Activated CD4-positive, alpha-beta T cell treated with anti-CD3 and anti-CD28 coated beads, Interleukin-2, amount 10 ng/mL, durations not matched to agents 7 days and 5 days (primary cell): Measurements from ENCODE around the gene TBC1D7. TPM values are rescaled to one million over a fixed set of nuclear protein-coding genes. Genes with fewer than 3 reads are reported as not detected.

Experiments
- CTCF ChIA-PET: fragments of 350-600 bp; sonication (Branson Sonifier 250); formaldehyde crosslinking; loops from one replicate; lab custom pipeline; 2021; ENCODE audit warnings: antibody characterized with exemption; lab: Charles Lee
- POLR2A ChIA-PET: fragments of 350-600 bp; sonication (Branson Sonifier 250); formaldehyde crosslinking; loops from one replicate; lab custom pipeline; 2021; ENCODE audit warnings: antibody characterized with exemption; lab: Charles Lee
- DNase-seq: peaks from one replicate; pipeline ENCODE4 v3.0.0-alpha.2; 2020
- H3K27ac Mint-ChIP-seq: one replicate; pipeline ENCODE4 v1.8.0; 2021; ENCODE audit warnings: mild to moderate bottlenecking, moderate library complexity, mixed read lengths
- H3K27me3 Mint-ChIP-seq: one replicate; pipeline ENCODE4 v1.8.0; 2021; ENCODE audit warnings: mixed read lengths
- H3K36me3 Mint-ChIP-seq: one replicate; pipeline ENCODE4 v1.8.0; 2021; ENCODE audit warnings: low read depth, mixed read lengths
- H3K4me1 Mint-ChIP-seq: one replicate; pipeline ENCODE4 v1.8.0; 2021; ENCODE audit warnings: mixed read lengths
- H3K4me3 Mint-ChIP-seq: one replicate; pipeline ENCODE4 v1.8.0; 2021; ENCODE audit warnings: mild to moderate bottlenecking, moderate library complexity, mixed read lengths
- H3K9me3 Mint-ChIP-seq: one replicate; pipeline ENCODE4 v1.8.0; 2021; ENCODE audit warnings: mixed read lengths
- total RNA-seq, 2 experiments: library from RNA; stranded (reverse); gene quantifications; one replicate each; pipeline ENCODE4 v1.2.3, GENCODE V29; 2021

TBC1D7 gene
- total RNA-seq, 2 experiments from 2014 or later: 18.1 to 20.0 TPM

DNA sequence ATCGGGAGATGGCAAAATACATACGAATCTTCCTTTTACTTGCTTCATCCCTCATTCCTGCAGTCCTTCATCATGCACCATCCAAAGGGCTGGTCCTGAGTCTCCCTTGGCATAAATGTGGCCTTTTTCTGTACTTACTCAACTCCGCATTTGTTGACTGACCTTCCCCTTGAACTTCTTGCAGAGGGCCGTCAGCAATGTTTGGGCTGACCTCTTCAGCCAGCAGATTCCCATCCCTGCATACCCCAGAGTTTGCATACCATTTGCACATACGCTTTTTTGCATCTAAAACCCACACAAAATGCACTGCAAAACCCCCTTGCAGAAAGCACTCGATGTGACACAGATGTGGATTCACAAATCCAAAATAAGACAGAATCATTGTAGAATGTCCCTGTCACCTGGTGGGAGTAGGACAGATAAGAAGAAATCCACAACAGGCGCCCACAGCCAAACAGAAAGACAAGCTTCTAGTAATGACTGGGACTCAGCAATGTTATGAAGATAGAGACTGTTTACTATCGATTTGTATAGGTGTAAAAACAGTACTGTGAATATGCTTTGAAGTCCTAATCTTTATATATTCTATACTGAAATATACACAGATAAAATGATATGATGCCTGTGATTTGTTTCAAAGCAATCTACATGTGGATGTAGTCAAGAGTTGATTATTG is 45.8 kb downstream of the TBC1D7 start:
- ChIA-PET POLR2A (no interaction called here), CTCF (no interaction called here)
- H3K4me1 Mint-ChIP-seq: peaks cover 5% of the 10 kb centered on the region
- H3K27me3 Mint-ChIP-seq: no peaks in the 10 kb centered on the region
- no peak overlapping the region for H3K4me3 Mint-ChIP-seq
- H3K36me3 Mint-ChIP-seq: peaks cover 11% of the 10 kb centered on the region
- H3K9me3 Mint-ChIP-seq: peaks cover 14% of the 10 kb centered on the region
- DNase-seq: no peak
- no peak overlapping the region for H3K27ac Mint-ChIP-seq

GRCh38 chr6:13281686-13282085 is 46.7 kb downstream of the TBC1D7 start:
- no peaks in the 10 kb centered on the region for H3K27me3 Mint-ChIP-seq
- peaks cover 5% of the 10 kb centered on the region for H3K4me1 Mint-ChIP-seq
- no peak overlapping the region for H3K4me3 Mint-ChIP-seq
- peaks cover 6% of the 10 kb centered on the region for H3K9me3 Mint-ChIP-seq
- POLR2A ChIA-PET: no interaction called here
- no peak overlapping the region for H3K27ac Mint-ChIP-seq
- peaks cover 2% of the 10 kb centered on the region for H3K36me3 Mint-ChIP-seq
- DNase-seq: no peak
- CTCF ChIA-PET: no interaction called here

DNA sequence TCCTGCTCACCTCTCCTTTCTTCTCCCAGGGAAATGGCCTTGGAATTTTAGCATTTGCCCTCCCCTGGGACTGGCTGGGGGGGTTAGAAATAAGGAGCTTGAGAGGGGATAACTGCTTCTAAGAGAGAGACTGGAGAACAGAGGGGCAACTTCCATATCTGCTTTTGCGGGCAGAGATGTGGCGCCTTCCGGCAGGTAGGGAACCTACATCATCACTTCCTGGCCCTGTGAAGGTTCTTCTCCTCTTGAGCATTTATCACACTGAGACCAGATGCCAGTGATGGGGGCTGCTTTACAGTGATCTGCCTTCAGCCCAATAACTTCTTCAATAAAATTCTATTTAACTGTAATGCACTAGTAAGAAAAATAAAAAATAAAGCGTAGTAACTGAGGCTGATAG is 48.1 kb downstream of the TBC1D7 start:
- POLR2A ChIA-PET: no interaction called here
- Mint-ChIP-seq H3K4me1 (peaks cover 5% of the 10 kb centered on the region), H3K9me3 (no peaks in the 10 kb centered on the region), H3K27ac (no peak overlapping the region), H3K4me3 (no peak overlapping the region), H3K36me3 (no peaks in the 10 kb centered on the region), H3K27me3 (no peaks in the 10 kb centered on the region)
- CTCF ChIA-PET: no interaction called here
- DNase-seq: no peak

GRCh38 chr6:13278991-13279390 is 49.3 kb downstream of the TBC1D7 start:
- peaks cover 12% of the 10 kb centered on the region for H3K4me1 Mint-ChIP-seq
- H3K4me3 Mint-ChIP-seq: no peak overlapping the region
- ChIA-PET CTCF (interaction anchor here (2.0 kb wide), 2 partner anchors 10 to 25 kb away, joined by 6 to 8 read pairs; no protein-coding TSS in a partner anchor), POLR2A (no interaction called here)
- no peaks in the 10 kb centered on the region for H3K9me3 Mint-ChIP-seq
- no peak overlapping the region for H3K27ac Mint-ChIP-seq
- H3K36me3 Mint-ChIP-seq: no peaks in the 10 kb centered on the region
- no peaks in the 10 kb centered on the region for H3K27me3 Mint-ChIP-seq
- no peak for DNase-seq

- Mint-ChIP-seq H3K36me3 (no peaks in the 10 kb centered on the region), H3K9me3 (no peaks in the 10 kb centered on the region), H3K4me3 (no peak overlapping the region), H3K27ac (no peak overlapping the region), H3K27me3 (peaks cover 3% of the 10 kb centered on the region), H3K4me1 (peaks cover 20% of the 10 kb centered on the region)
- no peak for DNase-seq
- CTCF ChIA-PET: interaction anchor here (1.2 to 2.0 kb wide), 3 partner anchors 9 to 25 kb away, joined by 3 to 8 read pairs (median 6); no protein-coding TSS in a partner anchor
- POLR2A ChIA-PET: no interaction called here
These were observed 50.2 kb downstream of the TBC1D7 start for GRCh38 chr6:13278164-13278563.

DNA sequence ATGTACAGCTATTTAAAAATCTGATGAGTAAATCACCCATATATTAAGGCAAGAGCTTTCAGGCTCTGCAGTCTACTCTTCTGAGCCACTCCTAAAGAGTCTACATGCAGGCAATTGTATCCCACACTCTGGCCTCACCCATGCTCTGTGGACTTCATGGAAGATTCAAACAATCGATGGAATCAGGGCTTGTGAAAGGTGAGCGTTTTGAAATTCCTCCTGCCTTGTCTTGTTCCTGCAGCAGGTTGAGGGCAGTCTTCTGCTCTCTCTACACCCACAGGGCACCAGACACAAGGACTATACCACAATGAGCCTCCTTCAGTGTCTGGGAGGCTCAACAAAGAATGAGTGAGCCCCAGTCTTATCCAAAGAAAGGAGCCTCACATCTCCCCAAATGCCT is 51.1 kb downstream of the TBC1D7 start:
- no peak overlapping the region for H3K4me3 Mint-ChIP-seq
- DNase-seq: no peak
- ChIA-PET POLR2A (no interaction called here), CTCF (interaction anchor here (2.0 kb wide), 1 partner anchor 8 kb away, joined by 6 read pairs; no protein-coding TSS in a partner anchor)
- H3K27me3 Mint-ChIP-seq: peaks cover 4% of the 10 kb centered on the region
- H3K27ac Mint-ChIP-seq: no peak overlapping the region
- H3K9me3 Mint-ChIP-seq: no peaks in the 10 kb centered on the region
- H3K36me3 Mint-ChIP-seq: no peaks in the 10 kb centered on the region
- H3K4me1 Mint-ChIP-seq: peaks cover 20% of the 10 kb centered on the region

- Mint-ChIP-seq H3K27ac (no peak overlapping the region), H3K27me3 (peaks cover 4% of the 10 kb centered on the region), H3K36me3 (no peaks in the 10 kb centered on the region), H3K9me3 (no peaks in the 10 kb centered on the region), H3K4me1 (peaks cover 20% of the 10 kb centered on the region), H3K4me3 (no peak overlapping the region)
- POLR2A ChIA-PET: no interaction called here
- CTCF ChIA-PET: no interaction called here
- DNase-seq: no peak
These were observed 52.8 kb downstream of the TBC1D7 start for GRCh38 chr6:13275435-13275989.

DNA sequence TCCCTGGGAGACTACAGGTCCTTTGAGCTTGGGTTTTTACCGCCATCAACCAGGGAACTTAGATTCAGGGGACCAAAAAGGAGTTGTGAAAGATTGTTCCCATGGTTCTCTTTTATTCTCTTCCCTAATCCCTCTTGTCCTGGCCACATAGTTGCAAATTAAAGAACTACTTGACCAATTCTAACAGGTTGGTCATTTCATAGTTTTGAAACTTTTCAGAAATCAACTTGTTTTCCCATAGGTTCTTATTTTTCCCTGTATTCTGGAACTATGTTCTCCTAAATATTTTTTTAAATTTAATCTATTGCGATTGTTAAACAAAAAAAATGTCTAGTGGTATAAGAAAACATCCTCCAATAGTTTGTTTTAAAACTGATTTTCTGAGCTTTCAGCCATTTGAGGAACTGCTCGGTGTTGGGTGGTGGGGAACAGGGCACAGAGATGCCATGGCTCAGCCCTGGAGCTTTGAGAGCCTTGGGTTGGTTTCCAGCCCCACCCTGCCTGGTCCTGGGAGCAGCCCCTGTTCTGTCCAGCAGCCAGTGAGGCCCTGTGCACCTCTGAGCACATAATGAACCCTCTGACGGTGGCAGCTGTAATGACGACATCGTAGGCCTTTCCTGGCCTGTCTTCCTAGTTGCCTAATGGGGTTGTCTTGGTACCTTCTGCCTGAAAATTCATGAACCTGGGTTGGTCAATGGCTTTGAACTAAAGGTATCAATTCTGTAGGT is 53.5 kb downstream of the TBC1D7 start:
- no peak overlapping the region for H3K4me3 Mint-ChIP-seq
- ChIA-PET CTCF (no interaction called here), POLR2A (interaction anchor here (0.6 kb wide), 1 partner anchor 13 kb away, joined by 4 read pairs; no protein-coding TSS in a partner anchor)
- H3K9me3 Mint-ChIP-seq: no peaks in the 10 kb centered on the region
- peaks cover 4% of the 10 kb centered on the region for H3K27me3 Mint-ChIP-seq
- no peaks in the 10 kb centered on the region for H3K36me3 Mint-ChIP-seq
- H3K4me1 Mint-ChIP-seq: peaks cover 18% of the 10 kb centered on the region
- H3K27ac Mint-ChIP-seq: no peak overlapping the region
- no peak for DNase-seq

GRCh38 chr6:13273931-13274706 is 54.2 kb downstream of the TBC1D7 start:
- peaks cover 4% of the 10 kb centered on the region for H3K27me3 Mint-ChIP-seq
- CTCF ChIA-PET: no interaction called here

DNA sequence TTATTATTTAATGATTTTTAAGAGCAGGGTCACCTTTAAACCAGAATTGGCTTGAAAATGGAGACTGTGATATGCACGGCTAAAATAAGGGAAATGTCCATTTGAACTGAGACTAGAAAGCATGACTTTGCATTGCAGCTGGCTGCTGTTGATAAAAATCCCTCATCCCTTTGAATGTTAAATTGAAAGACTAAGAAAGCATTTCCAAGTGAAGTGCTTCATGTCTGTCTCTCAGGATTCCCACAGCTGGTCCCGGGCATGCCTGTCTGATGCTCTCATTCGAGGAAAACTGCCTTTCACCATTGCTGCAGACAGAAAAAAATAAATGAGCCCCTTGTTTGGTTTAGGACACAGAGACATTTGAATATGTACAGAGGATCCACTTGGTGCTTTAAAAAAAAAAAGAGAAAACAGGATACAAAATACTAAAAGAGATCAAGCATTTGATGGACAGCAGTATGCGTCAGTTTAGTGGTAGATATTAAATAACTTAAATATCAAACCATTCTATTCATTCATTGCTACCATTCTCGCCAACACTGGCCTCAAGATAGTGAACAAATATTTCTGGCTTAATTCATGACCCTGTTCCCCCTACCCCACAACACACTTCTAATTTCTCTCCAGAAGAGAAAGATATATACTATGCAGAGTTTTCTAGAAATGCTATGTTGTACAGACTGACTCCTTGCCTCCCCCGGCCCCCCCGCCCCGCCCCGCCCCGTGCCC is 55.0 kb downstream of the TBC1D7 start:
- H3K4me3 Mint-ChIP-seq: no peak overlapping the region
- H3K36me3 Mint-ChIP-seq: no peaks in the 10 kb centered on the region
- no peak for DNase-seq

More at GRCh38 chr6:13273931-13274706, 54.2 kb downstream of the TBC1D7 start:
- Mint-ChIP-seq H3K27ac (peak overlapping the region; percentile 34), H3K4me1 (peaks cover 18% of the 10 kb centered on the region), H3K4me3 (peak overlapping the region; percentile 1), H3K9me3 (no peaks in the 10 kb centered on the region), H3K36me3 (no peaks in the 10 kb centered on the region)
- peak; percentile 34 for DNase-seq
- POLR2A ChIA-PET: interaction anchor here (0.6 kb wide), 1 partner anchor 13 kb away, joined by 4 read pairs; no protein-coding TSS in a partner anchor

GRCh38 chr6:13272131-13273046 is 55.9 kb downstream of the TBC1D7 start:
- DNase-seq: no peak
- H3K4me3 Mint-ChIP-seq: no peak overlapping the region
- ChIA-PET CTCF (no interaction called here), POLR2A (no interaction called here)
- no peak overlapping the region for H3K27ac Mint-ChIP-seq
- H3K9me3 Mint-ChIP-seq: no peaks in the 10 kb centered on the region
- H3K36me3 Mint-ChIP-seq: no peaks in the 10 kb centered on the region
- H3K4me1 Mint-ChIP-seq: peaks cover 15% of the 10 kb centered on the region
- peaks cover 4% of the 10 kb centered on the region for H3K27me3 Mint-ChIP-seq

More for the DNA sequence above, 55.0 kb downstream of the TBC1D7 start:
- peaks cover 18% of the 10 kb centered on the region for H3K4me1 Mint-ChIP-seq
- ChIA-PET POLR2A (no interaction called here), CTCF (no interaction called here)
- H3K9me3 Mint-ChIP-seq: no peaks in the 10 kb centered on the region
- H3K27me3 Mint-ChIP-seq: peaks cover 4% of the 10 kb centered on the region
- no peak overlapping the region for H3K27ac Mint-ChIP-seq
